ENCODE measurements around the gene DOCK1.

The DOCK1 gene

GRCh38 chr10:127470911-127471310 is 565.7 kb downstream of the DOCK1 start:
- Histone ChIP-seq H3K4me3 (IDR thresholded peaks at IDR 0.05; ENCODE audit: insufficient read depth, low read depth, low read length) (no peak overlapping the region), H3K4me2 (no peak overlapping the region), H3K4me1 (ENCODE audit: low read depth, poor library complexity, severe bottlenecking) (peaks cover 3% of the 10 kb centered on the region)

GRCh38 chr10:127472976-127473375 is 567.7 kb downstream of the DOCK1 start:
- Histone ChIP-seq H3K79me2 (ENCODE audit: insufficient read depth, low read depth) (no peaks in the 10 kb centered on the region), H3K4me3 (IDR thresholded peaks at IDR 0.05; ENCODE audit: insufficient read depth, low read depth, low read length) (no peak overlapping the region), H4K20me1 (ENCODE audit: insufficient read depth) (no peaks in the 10 kb centered on the region), H3K27me3 (ENCODE audit: insufficient read depth, low read depth) (no peaks in the 10 kb centered on the region), H3K4me2 (no peak overlapping the region), H3K36me3 (ENCODE audit: insufficient read depth) (no peaks in the 10 kb centered on the region), H3K9ac (no peak overlapping the region), H3K27ac (no peak overlapping the region), H2AFZ (ENCODE audit: low read depth) (no peak overlapping the region), H3K4me1 (ENCODE audit: low read depth, poor library complexity, severe bottlenecking) (peaks cover 3% of the 10 kb centered on the region)
- TF ChIP-seq, protein P1, sequence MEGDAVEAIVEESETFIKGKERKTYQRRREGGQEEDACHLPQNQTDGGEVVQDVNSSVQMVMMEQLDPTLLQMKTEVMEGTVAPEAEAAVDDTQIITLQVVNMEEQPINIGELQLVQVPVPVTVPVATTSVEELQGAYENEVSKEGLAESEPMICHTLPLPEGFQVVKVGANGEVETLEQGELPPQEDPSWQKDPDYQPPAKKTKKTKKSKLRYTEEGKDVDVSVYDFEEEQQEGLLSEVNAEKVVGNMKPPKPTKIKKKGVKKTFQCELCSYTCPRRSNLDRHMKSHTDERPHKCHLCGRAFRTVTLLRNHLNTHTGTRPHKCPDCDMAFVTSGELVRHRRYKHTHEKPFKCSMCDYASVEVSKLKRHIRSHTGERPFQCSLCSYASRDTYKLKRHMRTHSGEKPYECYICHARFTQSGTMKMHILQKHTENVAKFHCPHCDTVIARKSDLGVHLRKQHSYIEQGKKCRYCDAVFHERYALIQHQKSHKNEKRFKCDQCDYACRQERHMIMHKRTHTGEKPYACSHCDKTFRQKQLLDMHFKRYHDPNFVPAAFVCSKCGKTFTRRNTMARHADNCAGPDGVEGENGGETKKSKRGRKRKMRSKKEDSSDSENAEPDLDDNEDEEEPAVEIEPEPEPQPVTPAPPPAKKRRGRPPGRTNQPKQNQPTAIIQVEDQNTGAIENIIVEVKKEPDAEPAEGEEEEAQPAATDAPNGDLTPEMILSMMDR (conservative IDR thresholded peaks at IDR 0.05; ENCODE audit: low read depth, low read length): no peak

More at GRCh38 chr10:127470911-127471310, 565.7 kb downstream of the DOCK1 start:
- no peaks in the 10 kb centered on the region for H3K27me3 ChIP-seq (ENCODE audit: insufficient read depth, low read depth)
- no peak overlapping the region for H3K9ac ChIP-seq
- TF ChIP-seq, protein P1 (conservative IDR thresholded peaks at IDR 0.05; ENCODE audit: low read depth, low read length): no peak
- H3K36me3 ChIP-seq (ENCODE audit: insufficient read depth): no peaks in the 10 kb centered on the region
- H4K20me1 ChIP-seq (ENCODE audit: insufficient read depth): no peaks in the 10 kb centered on the region
- H3K27ac ChIP-seq: no peak overlapping the region
- H3K79me2 ChIP-seq (ENCODE audit: insufficient read depth, low read depth): no peaks in the 10 kb centered on the region
- no peak overlapping the region for H2AFZ ChIP-seq (ENCODE audit: low read depth)

GRCh38 chr10:127474501-127474900 is 569.3 kb downstream of the DOCK1 start:
- H2AFZ ChIP-seq (ENCODE audit: low read depth): no peak overlapping the region

DNA sequence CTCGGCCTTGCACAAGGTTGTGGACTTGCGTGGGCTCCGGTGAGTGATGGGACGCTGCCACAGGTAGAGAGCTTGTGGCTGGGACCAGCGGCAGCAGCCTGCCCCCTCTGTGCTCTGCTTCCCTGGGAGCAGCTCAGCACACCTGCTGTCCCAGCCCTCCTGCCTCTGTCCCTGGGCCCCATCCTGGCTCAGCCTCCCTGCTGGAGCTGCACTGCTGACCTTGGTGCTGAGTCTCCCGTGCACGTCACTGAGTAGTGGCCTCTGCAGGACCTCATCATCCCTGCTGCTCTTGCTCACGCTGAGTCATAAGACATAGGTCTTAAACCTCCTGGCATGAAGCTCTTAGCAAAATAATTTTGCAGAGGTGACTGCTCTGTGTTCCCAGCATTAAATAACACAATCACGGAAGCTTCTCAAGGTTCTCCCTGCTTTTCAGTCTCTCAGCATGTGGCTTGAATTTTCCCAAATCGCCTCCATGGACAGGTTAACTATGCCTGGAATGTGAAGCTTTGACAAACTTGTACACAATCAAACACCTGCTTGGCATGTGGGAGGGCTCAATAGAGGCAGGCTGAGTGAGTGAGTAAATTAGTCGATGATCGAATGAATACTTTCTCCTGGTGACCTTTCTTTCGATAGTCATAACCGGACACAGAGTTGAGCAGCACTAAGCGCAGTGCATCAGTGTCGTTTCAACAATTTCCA is 580.1 kb downstream of the DOCK1 start:
- no peaks in the 10 kb centered on the region for H3K79me2 ChIP-seq (ENCODE audit: insufficient read depth, low read depth)
- H2AFZ ChIP-seq (ENCODE audit: low read depth): no peak overlapping the region
- H3K27ac ChIP-seq: no peak overlapping the region
- H3K36me3 ChIP-seq (ENCODE audit: insufficient read depth): no peaks in the 10 kb centered on the region
- no peak overlapping the region for H3K4me3 ChIP-seq (IDR thresholded peaks at IDR 0.05; ENCODE audit: insufficient read depth, low read depth, low read length)
- H3K27me3 ChIP-seq (ENCODE audit: insufficient read depth, low read depth): no peaks in the 10 kb centered on the region
- H3K4me2 ChIP-seq: no peak overlapping the region
- TF ChIP-seq, protein P1 (conservative IDR thresholded peaks at IDR 0.05; ENCODE audit: low read depth, low read length): no peak
- H4K20me1 ChIP-seq (ENCODE audit: insufficient read depth): no peaks in the 10 kb centered on the region
- H3K9ac ChIP-seq: no peak overlapping the region
- no peaks in the 10 kb centered on the region for H3K4me1 ChIP-seq (ENCODE audit: low read depth, poor library complexity, severe bottlenecking)

More at GRCh38 chr10:127474501-127474900, 569.3 kb downstream of the DOCK1 start:
- no peak overlapping the region for H3K27ac ChIP-seq
- H3K79me2 ChIP-seq (ENCODE audit: insufficient read depth, low read depth): no peaks in the 10 kb centered on the region
- H3K4me1 ChIP-seq (ENCODE audit: low read depth, poor library complexity, severe bottlenecking): peaks cover 3% of the 10 kb centered on the region
- H4K20me1 ChIP-seq (ENCODE audit: insufficient read depth): no peaks in the 10 kb centered on the region
- TF ChIP-seq, protein P1 (conservative IDR thresholded peaks at IDR 0.05; ENCODE audit: low read depth, low read length): no peak
- H3K4me3 ChIP-seq (IDR thresholded peaks at IDR 0.05; ENCODE audit: insufficient read depth, low read depth, low read length): no peak overlapping the region
- no peaks in the 10 kb centered on the region for H3K27me3 ChIP-seq (ENCODE audit: insufficient read depth, low read depth)
- no peak overlapping the region for H3K4me2 ChIP-seq
- no peaks in the 10 kb centered on the region for H3K36me3 ChIP-seq (ENCODE audit: insufficient read depth)
- no peak overlapping the region for H3K9ac ChIP-seq

Measured in KMS-11 (cell line).